Measurements from ENCODE around the gene TJP3. TPM values are rescaled to one million over a fixed set of nuclear protein-coding genes. Genes with fewer than 3 reads are reported as not detected.
A peak's percentile ranks its signal among the peaks of the same experiment; 100 is the strongest.

TJP3 gene
- polyA plus RNA-seq, 6 donors from 2014 or later = 1.2 to 3.8 (median 2.0) TPM; not detected in 1

GRCh38 chr19:3697094-3697493 lies 11.1 kb upstream of the TJP3 start:
- no peaks in the 10 kb centered on the region for H3K36me3 Mint-ChIP-seq
- H3K27ac Mint-ChIP-seq = peak overlapping the region in 3 of 6 donors; percentile 56 to 80 (median 77)
- no peaks in the 10 kb centered on the region for H3K27me3 Mint-ChIP-seq
- H3K9me3 Mint-ChIP-seq = no peaks in the 10 kb centered on the region
- peak overlapping the region in 5 of 8 donors; percentile 9 to 56 (median 32) for H3K4me3 Mint-ChIP-seq
- no peak for DNase-seq
- ATAC-seq (ENCODE audit: low read depth in 2 of 2) = no peak
- peaks cover 35 to 50% (median 44%) of the 10 kb centered on the region in 3 donors for H3K4me1 Mint-ChIP-seq

GRCh38 chr19:3697671-3698385 lies 10.4 kb upstream of the TJP3 start:
- no peaks in the 10 kb centered on the region for H3K36me3 Mint-ChIP-seq
- peak overlapping the region in 7 of 8 donors; percentile 20 to 93 (median 83) for H3K4me3 Mint-ChIP-seq
- no peaks in the 10 kb centered on the region for H3K27me3 Mint-ChIP-seq
- ATAC-seq (ENCODE audit: low read depth in 2 of 2) (no peak), DNase-seq (no peak)
- no peaks in the 10 kb centered on the region for H3K9me3 Mint-ChIP-seq
- H3K27ac Mint-ChIP-seq = peak overlapping the region in 3 of 6 donors; percentile 14 to 73 (median 47)
- peaks cover 31 to 44% (median 38%) of the 10 kb centered on the region in 3 donors for H3K4me1 Mint-ChIP-seq

GRCh38 chr19:3698386-3698950 lies 9.7 kb upstream of the TJP3 start:
- peaks cover 29 to 42% (median 35%) of the 10 kb centered on the region in 3 donors for H3K4me1 Mint-ChIP-seq
- ATAC-seq (ENCODE audit: low read depth in 2 of 2) = peak in 1 of 2 donors; percentile 47
- peak overlapping the region; percentile 44 to 96 (median 85) for H3K4me3 Mint-ChIP-seq
- H3K9me3 Mint-ChIP-seq = no peaks in the 10 kb centered on the region
- H3K36me3 Mint-ChIP-seq = no peaks in the 10 kb centered on the region
- H3K27ac Mint-ChIP-seq = peak overlapping the region in 4 of 6 donors; percentile 5 to 89 (median 44)
- peak; percentile 20 for DNase-seq
- no peaks in the 10 kb centered on the region for H3K27me3 Mint-ChIP-seq

- Mint-ChIP-seq H3K4me1 (peaks cover 29 to 42% (median 35%) of the 10 kb centered on the region in 3 donors), H3K9me3 (no peaks in the 10 kb centered on the region), H3K27me3 (no peaks in the 10 kb centered on the region), H3K4me3 (peak overlapping the region; percentile 87 to 96 (median 92)), H3K36me3 (no peaks in the 10 kb centered on the region), H3K27ac (peak overlapping the region; percentile 56 to 92 (median 84))
- ATAC-seq (ENCODE audit: low read depth in 2 of 2) (no peak), DNase-seq (no peak)
Observed at GRCh38 chr19:3698974-3699740, 9.0 kb upstream of the TJP3 start.

- peak in 1 of 2 donors; percentile 3 for ATAC-seq (ENCODE audit: low read depth in 2 of 2)
- no peak for DNase-seq
- peaks cover 29 to 37% (median 29%) of the 10 kb centered on the region in 3 donors for H3K4me1 Mint-ChIP-seq
- H3K4me3 Mint-ChIP-seq = peak overlapping the region; percentile 87 to 96 (median 92)
- H3K36me3 Mint-ChIP-seq = no peaks in the 10 kb centered on the region
- peak overlapping the region in 5 of 6 donors; percentile 56 to 88 (median 82) for H3K27ac Mint-ChIP-seq
- no peaks in the 10 kb centered on the region for H3K27me3 Mint-ChIP-seq
- H3K9me3 Mint-ChIP-seq = no peaks in the 10 kb centered on the region
Observed at GRCh38 chr19:3699741-3700241, 8.4 kb upstream of the TJP3 start.

- ATAC-seq (ENCODE audit: low read depth in 2 of 2) (peak; percentile 88 to 94), DNase-seq (peak; percentile 93)
- H3K4me1 Mint-ChIP-seq = peaks cover 29 to 36% (median 29%) of the 10 kb centered on the region in 3 donors
- peak within 1 kb of the TSS; percentile 87 to 96 (median 92) for H3K4me3 Mint-ChIP-seq
- no peaks in the 10 kb centered on the region for H3K9me3 Mint-ChIP-seq
- H3K36me3 Mint-ChIP-seq = no peaks in the 10 kb centered on the region
- H3K27ac Mint-ChIP-seq = peak within 1 kb of the TSS; percentile 56 to 88 (median 79)
- no peaks in the 10 kb centered on the region for H3K27me3 Mint-ChIP-seq
Observed at GRCh38 chr19:3700242-3701032, 7.7 kb upstream of the TJP3 start, which contains the start of gene PIP5K1C. TSS of gene PIP5K1C (minus strand) at chr19:3700468. CDS start at chr19:3700390, 78 bp downstream.

- Mint-ChIP-seq H3K36me3 (no peaks in the 10 kb centered on the region), H3K4me3 (peak overlapping the region in 5 of 8 donors; percentile 41 to 93 (median 64)), H3K27me3 (peaks cover 0 to 5% (median 0%) of the 10 kb centered on the region in 3 donors), H3K4me1 (peaks cover 27 to 33% (median 31%) of the 10 kb centered on the region in 3 donors), H3K9me3 (no peaks in the 10 kb centered on the region), H3K27ac (no peak overlapping the region)
- no peak for ATAC-seq (ENCODE audit: low read depth in 2 of 2)
- DNase-seq = no peak
Observed at GRCh38 chr19:3701200-3701599, 7.0 kb upstream of the TJP3 start.

- Mint-ChIP-seq H3K27me3 (peaks cover 4 to 28% (median 8%) of the 10 kb centered on the region in 3 donors), H3K4me3 (no peak overlapping the region), H3K36me3 (no peaks in the 10 kb centered on the region)
Observed at GRCh38 chr19:3707868-3708206, 347 bp upstream of the TJP3 start.

GRCh38 chr19:3710265-3710812 lies 2.2 kb downstream of the TJP3 start:
- Mint-ChIP-seq H3K9me3 (no peaks in the 10 kb centered on the region), H3K36me3 (no peaks in the 10 kb centered on the region), H3K4me1 (peaks cover 4 to 11% (median 5%) of the 10 kb centered on the region in 3 donors), H3K27ac (no peak overlapping the region), H3K4me3 (no peak overlapping the region), H3K27me3 (peaks cover 4 to 36% (median 8%) of the 10 kb centered on the region in 3 donors)
- ATAC-seq (ENCODE audit: low read depth in 2 of 2) (peak; percentile 33 to 51), DNase-seq (no peak)

More at GRCh38 chr19:3707868-3708206, 347 bp upstream of the TJP3 start:
- DNase-seq (no peak), ATAC-seq (ENCODE audit: low read depth in 2 of 2) (no peak)
- no peaks in the 10 kb centered on the region for H3K9me3 Mint-ChIP-seq
- H3K4me1 Mint-ChIP-seq = peaks cover 0 to 5% (median under 1%) of the 10 kb centered on the region in 3 donors
- no peak overlapping the region for H3K27ac Mint-ChIP-seq

- H3K27ac Mint-ChIP-seq = peak overlapping the region in 1 of 6 donors; percentile 60
- ATAC-seq (ENCODE audit: low read depth in 2 of 2) = peak; percentile 21 to 23
Observed at GRCh38 chr19:3712663-3713611, 4.8 kb downstream of the TJP3 start.

GRCh38 chr19:3716147-3716668 lies 8.0 kb downstream of the TJP3 start:
- no peaks in the 10 kb centered on the region for H3K9me3 Mint-ChIP-seq
- H3K27me3 Mint-ChIP-seq = peaks cover 0 to 39% (median 6%) of the 10 kb centered on the region in 3 donors
- ATAC-seq (ENCODE audit: low read depth in 2 of 2) (no peak), DNase-seq (no peak)
- H3K4me3 Mint-ChIP-seq = no peak overlapping the region
- peaks cover 4 to 16% (median 6%) of the 10 kb centered on the region in 3 donors for H3K4me1 Mint-ChIP-seq
- H3K27ac Mint-ChIP-seq = peak overlapping the region in 1 of 6 donors; percentile 58
- H3K36me3 Mint-ChIP-seq = no peaks in the 10 kb centered on the region

More at GRCh38 chr19:3712663-3713611, 4.8 kb downstream of the TJP3 start:
- no peak overlapping the region for H3K4me3 Mint-ChIP-seq
- DNase-seq = no peak
- peaks cover 4 to 6% (median 5%) of the 10 kb centered on the region in 3 donors for H3K4me1 Mint-ChIP-seq
- H3K27me3 Mint-ChIP-seq = peaks cover 4 to 33% (median 8%) of the 10 kb centered on the region in 3 donors
- no peaks in the 10 kb centered on the region for H3K9me3 Mint-ChIP-seq
- no peaks in the 10 kb centered on the region for H3K36me3 Mint-ChIP-seq

Data from naive B cell (primary cell).